Spleen (tissue), 11 donors: Measurements from ENCODE around the gene CHD2. TPM values are rescaled to one million over a fixed set of nuclear protein-coding genes. Genes with fewer than 3 reads are reported as not detected.

Experiments
- DNase-seq: peaks from one replicate; pipeline ENCODE4 v3.0.0-alpha.2; 2020
- H3K27ac ChIP-seq, 8 donors: fragments of 200-600 bp; sonication (generic) in 7 of 8; 1 replicate in 4 of 8; 2 replicates in 4 of 8; pipeline versions ENCODE4 v1.5.0 to v1.8.0; 2016 to 2021; ENCODE audit warnings: inconsistent platforms in 4 of 8, mild to moderate bottlenecking in 4 of 8, moderate library complexity in 1 of 8
- H3K27me3 ChIP-seq, 7 donors: fragments of 200-600 bp; sonication (generic) in 6 of 7; replicated peaks in 1 of 7; 1 replicate in 4 of 7; 2 replicates in 3 of 7; pipeline versions ENCODE4 v1.5.0 to v1.8.0; 2016 to 2021; ENCODE audit warnings: inconsistent platforms in 3 of 7, mild to moderate bottlenecking in 1 of 7
- H3K36me3 ChIP-seq, 6 donors: fragments of 200-600 bp; sonication (generic) in 5 of 6; 1 replicate in 4 of 6; 2 replicates in 2 of 6; pipeline versions ENCODE4 v1.5.0 to v1.8.0; 2016 to 2021; ENCODE audit warnings: inconsistent platforms in 2 of 6
- H3K4me1 ChIP-seq, 6 donors: fragments of 200-600 bp; sonication (generic) in 5 of 6; 1 replicate in 3 of 6; 2 replicates in 3 of 6; pipeline versions ENCODE4 v1.5.0 to v1.8.0; 2016 to 2021; ENCODE audit warnings: inconsistent platforms in 3 of 6
- H3K4me3 ChIP-seq, 8 donors: fragments of 200-600 bp; sonication (generic) in 7 of 8; 1 replicate in 4 of 8; 2 replicates in 4 of 8; pipeline versions ENCODE4 v1.5.0 to v1.8.0; 2016 to 2021; ENCODE audit warnings: inconsistent platforms in 4 of 8, mild to moderate bottlenecking in 4 of 8, moderate library complexity in 2 of 8
- H3K9me3 ChIP-seq, 8 donors: fragments of 200-600 bp; sonication (generic) in 7 of 8; 1 replicate in 4 of 8; 2 replicates in 4 of 8; pipeline versions ENCODE4 v1.5.0 to v1.8.0; 2016 to 2021; ENCODE audit warnings: inconsistent platforms in 4 of 8
- POLR2A ChIP-seq, 3 donors: fragments of 450-650 bp; IDR thresholded peaks; one replicate each; pipeline ENCODE4 v1.5.1; 2017; ENCODE audit warnings: antibody characterized with exemption in 3 of 3, mild to moderate bottlenecking in 1 of 3
- POLR2AphosphoS5 ChIP-seq, 3 donors: sonication (generic); formaldehyde crosslinking; IDR thresholded peaks; one replicate each; pipeline ENCODE4 v1.5.1; 2017; ENCODE audit warnings: antibody characterized with exemption in 3 of 3
- WGBS, 5 donors: extraction: QIAGEN DNeasy Blood & Tissue Kit in 3 of 5; methylation state at CpG; one replicate each; pipeline versions ENCODE4 v1.1.5 to v1.1.7; 2013 to 2018; 5-methylcytosine and 5-hydroxymethylcytosine counted together
- intact Hi-C: fragments of 100-400 bp; cut with DNase I; formaldehyde crosslinking; loops from one replicate; pipeline ENCODE4 v1.15.0; 2023; ENCODE audit warnings: low total_unique reads
- polyA plus RNA-seq, 3 donors: library from polyadenylated mRNA; stranded (reverse); fragments of 200-250 nt; gene quantifications; one replicate each; pipeline ENCODE4 v1.2.1, GENCODE V29; 2013
- total RNA-seq, 7 donors: library from RNA; depleted of rRNA in 3 of 7; stranded (reverse); fragments of >200 nt in 3 of 7; fragmentation: NEBNext Ultra II Directional in 4 of 7; extraction: Animal tissue kit (Norgen Biotek cat#: 25700) in 4 of 7; gene quantifications; one replicate each; pipeline versions ENCODE4 v1.1.0 to v1.2.1, GENCODE V29; 2016 to 2021
- TF ChIP-seq, protein P1 (sequence below), 11 experiments: fragments of 200-600 bp in 7 of 11; fragments of 450-650 bp in 4 of 11; sonication (generic) in 4 of 11; IDR thresholded peaks in 8 of 11; conservative IDR thresholded peaks in 3 of 11; 1 replicate in 7 of 11; 2 replicates in 4 of 11; pipeline versions ENCODE4 v1.4.0 to v1.8.0; 2016 to 2021; ENCODE audit warnings: antibody characterized with exemption in 11 of 11, inconsistent platforms in 4 of 11, mild to moderate bottlenecking in 1 of 11
- donor health status: healthy with polysubstance abuse.
- donor health status: DM: no; HTN: no; CAD: no; lungs with moderate emphysema.
- donor health status: DM: no; HTN: no; CAD: no.
- donor health status: Bipolar disorder and iron deficiency.
- donor health status: healthy.
- donor health status: DM: no; HTN: no; CAD: no.
- donor health status: DM: yes; HTN: yes; CAD: no.

Gene CHD2
- total and polyA plus RNA-seq, 10 donors = 37.3 to 232 (median 170) TPM

DNA sequence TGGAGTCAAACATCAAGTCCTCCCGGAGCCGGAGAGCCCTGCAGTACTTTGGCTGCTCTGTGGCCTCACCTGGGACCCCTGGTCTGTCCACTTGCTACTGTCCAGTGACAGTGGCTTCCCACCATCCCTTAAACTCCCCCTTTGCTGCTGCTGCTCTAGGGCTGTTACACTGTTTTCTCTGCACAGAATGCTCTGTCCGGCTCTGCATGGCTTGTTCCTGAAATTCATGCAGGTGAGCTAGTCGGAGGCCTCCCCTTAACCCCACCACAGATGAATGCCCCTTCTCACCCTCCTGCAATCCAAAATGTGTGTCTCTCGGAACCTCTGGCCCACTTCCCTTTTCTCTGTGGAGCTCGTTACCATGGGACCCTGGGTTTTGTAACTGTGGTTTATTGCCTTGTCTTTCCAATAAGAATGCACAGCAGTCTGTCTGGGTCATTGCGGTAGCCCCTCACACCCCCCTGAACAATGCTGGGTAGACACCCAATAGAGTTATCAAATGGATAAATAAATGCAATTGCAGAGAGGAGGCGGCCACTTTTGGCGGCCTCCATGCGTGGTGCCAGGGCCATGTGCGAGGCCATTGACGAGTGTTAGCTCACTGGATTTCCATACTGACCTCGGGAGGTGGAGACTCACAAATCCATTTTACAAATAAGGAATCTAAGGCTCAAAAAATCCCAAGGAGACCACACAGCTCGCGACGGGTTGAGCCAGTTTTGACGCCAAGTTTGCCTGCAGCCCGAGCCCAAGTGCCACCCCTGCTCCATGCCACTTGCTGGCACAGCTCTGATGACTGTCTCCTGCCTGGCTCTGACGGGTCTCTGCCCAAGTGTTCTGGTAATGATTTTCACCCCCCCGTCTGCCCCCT, 140.4 kb downstream of the CHD2 start:
- Histone ChIP-seq H3K27me3 (peaks cover 0 to 9% (median 0%) of the 10 kb centered on the region in 7 donors), H3K27ac (peak overlapping the region in 1 of 8 donors; percentile 57), H3K9me3 (peaks cover 0 to 2% (median 0%) of the 10 kb centered on the region in 8 donors), H3K36me3 (peaks cover 0 to 9% (median 0%) of the 10 kb centered on the region in 6 donors), H3K4me1 (peaks cover 0 to 39% (median 10%) of the 10 kb centered on the region in 6 donors), H3K4me3 (no peak overlapping the region)
- peak; percentile 32 for DNase-seq
- no peak for TF ChIP-seq POLR2AphosphoS5 (IDR thresholded peaks at IDR 0.05)
- no peak for TF ChIP-seq POLR2A (IDR thresholded peaks at IDR 0.05)
- TF ChIP-seq, protein P1, sequence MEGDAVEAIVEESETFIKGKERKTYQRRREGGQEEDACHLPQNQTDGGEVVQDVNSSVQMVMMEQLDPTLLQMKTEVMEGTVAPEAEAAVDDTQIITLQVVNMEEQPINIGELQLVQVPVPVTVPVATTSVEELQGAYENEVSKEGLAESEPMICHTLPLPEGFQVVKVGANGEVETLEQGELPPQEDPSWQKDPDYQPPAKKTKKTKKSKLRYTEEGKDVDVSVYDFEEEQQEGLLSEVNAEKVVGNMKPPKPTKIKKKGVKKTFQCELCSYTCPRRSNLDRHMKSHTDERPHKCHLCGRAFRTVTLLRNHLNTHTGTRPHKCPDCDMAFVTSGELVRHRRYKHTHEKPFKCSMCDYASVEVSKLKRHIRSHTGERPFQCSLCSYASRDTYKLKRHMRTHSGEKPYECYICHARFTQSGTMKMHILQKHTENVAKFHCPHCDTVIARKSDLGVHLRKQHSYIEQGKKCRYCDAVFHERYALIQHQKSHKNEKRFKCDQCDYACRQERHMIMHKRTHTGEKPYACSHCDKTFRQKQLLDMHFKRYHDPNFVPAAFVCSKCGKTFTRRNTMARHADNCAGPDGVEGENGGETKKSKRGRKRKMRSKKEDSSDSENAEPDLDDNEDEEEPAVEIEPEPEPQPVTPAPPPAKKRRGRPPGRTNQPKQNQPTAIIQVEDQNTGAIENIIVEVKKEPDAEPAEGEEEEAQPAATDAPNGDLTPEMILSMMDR (IDR thresholded peaks at IDR 0.05 in 8 of 11, conservative IDR thresholded peaks at IDR 0.05 in 3 of 11) = no peak
- whole genome bisulfite sequencing, 5 donors = 70 to 82% (median 79%) methylated on average over 19 to 20 of the region's 20 CpGs
- intact Hi-C loops = no loop called here

DNA sequence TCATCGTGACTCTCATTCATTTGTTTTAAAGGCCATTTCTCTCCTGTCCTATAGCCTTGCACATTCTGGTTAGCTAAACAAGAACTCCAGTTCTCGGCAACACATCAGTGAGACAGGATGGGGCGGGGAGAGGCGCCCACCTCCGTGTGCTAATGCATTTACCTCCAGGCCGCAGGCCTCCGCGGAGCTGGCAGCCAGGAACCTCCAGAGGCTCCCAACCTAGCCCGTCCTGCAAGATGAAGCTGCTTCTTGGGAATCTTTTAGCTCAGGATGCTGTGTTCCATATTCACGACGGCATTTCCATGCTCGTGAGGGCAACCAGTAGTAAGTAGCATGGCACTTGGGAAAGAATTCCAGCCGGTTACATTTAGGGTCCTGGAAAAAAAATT, 141.0 kb downstream of the CHD2 start:
- intact Hi-C loops = no loop called here
- peaks cover 0 to 33% (median 4%) of the 10 kb centered on the region in 6 donors for H3K4me1 ChIP-seq
- no peak for TF ChIP-seq POLR2A (IDR thresholded peaks at IDR 0.05)
- TF ChIP-seq, protein P1 (IDR thresholded peaks at IDR 0.05 in 8 of 11, conservative IDR thresholded peaks at IDR 0.05 in 3 of 11) = no peak
- no peak for TF ChIP-seq POLR2AphosphoS5 (IDR thresholded peaks at IDR 0.05)
- DNase-seq = peak; percentile 41
- peaks cover 0 to 8% (median 4%) of the 10 kb centered on the region in 8 donors for H3K9me3 ChIP-seq
- H3K36me3 ChIP-seq = peaks cover 0 to 9% (median 0%) of the 10 kb centered on the region in 6 donors
- peaks cover 0 to 9% (median 0%) of the 10 kb centered on the region in 7 donors for H3K27me3 ChIP-seq
- no peak overlapping the region for H3K4me3 ChIP-seq
- H3K27ac ChIP-seq = no peak overlapping the region
- WGBS, 5 donors = 81 to 92% (median 84%) methylated on average over 13 of the region's 13 CpGs

DNA sequence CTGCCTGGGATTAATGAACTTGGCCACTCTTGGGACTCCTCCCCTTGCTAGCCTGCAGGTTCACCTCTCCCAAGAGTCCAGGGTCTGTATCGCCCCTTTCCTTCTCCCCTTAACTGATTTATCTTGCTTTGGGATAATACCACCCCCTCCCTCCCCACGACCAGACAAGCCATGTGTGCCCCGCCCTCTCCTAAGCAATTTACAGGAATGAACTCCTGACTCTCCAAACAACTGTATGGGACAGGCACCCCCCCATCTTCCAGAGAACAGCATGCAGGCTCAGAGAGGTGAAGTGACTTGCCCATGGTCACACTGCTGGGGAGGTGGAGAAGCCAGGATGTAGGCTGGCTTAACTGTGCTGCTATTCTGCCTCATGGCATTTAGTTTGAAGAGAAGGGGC, 142.1 kb downstream of the CHD2 start:
- TF ChIP-seq POLR2A (IDR thresholded peaks at IDR 0.05) (no peak), POLR2AphosphoS5 (IDR thresholded peaks at IDR 0.05) (no peak)
- TF ChIP-seq, protein P1 (IDR thresholded peaks at IDR 0.05 in 8 of 11, conservative IDR thresholded peaks at IDR 0.05 in 3 of 11) = no peak
- H3K4me3 ChIP-seq = no peak overlapping the region
- H3K27ac ChIP-seq = no peak overlapping the region
- H3K9me3 ChIP-seq = peaks cover 0 to 18% (median 11%) of the 10 kb centered on the region in 8 donors
- WGBS, 5 donors = 46 to 81% (median 63%) methylated on average over 3 of the region's 3 CpGs
- intact Hi-C loops = no loop called here
- H3K27me3 ChIP-seq = peaks cover 0 to 3% (median 0%) of the 10 kb centered on the region in 7 donors
- H3K36me3 ChIP-seq = peaks cover 0 to 9% (median 0%) of the 10 kb centered on the region in 6 donors
- H3K4me1 ChIP-seq = peaks cover 0 to 23% (median 0%) of the 10 kb centered on the region in 6 donors
- DNase-seq = peak; percentile 17
